ENCODE measurements around the gene NMNAT2.
A peak's percentile ranks its signal among the peaks of the same experiment; 100 is the strongest.

NMNAT2 gene

DNA sequence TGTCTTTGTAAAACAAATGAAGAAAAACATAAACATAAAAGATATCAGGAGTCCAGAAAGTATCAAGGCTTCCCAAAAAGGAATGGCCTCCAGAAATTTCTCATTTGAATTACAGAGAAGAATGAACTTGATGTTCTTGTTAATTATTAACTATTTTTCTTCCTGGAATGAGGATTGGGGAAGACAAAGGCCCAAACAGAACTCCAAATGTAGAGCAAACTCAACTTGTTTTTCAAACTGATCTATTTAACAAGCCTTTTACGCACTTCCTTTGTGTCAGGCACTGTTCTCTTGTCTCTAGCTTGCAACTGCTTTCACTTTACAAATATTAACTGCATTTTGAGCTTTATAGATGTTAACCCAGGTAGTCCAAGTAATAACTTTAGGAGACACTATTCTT is 186.6 kb downstream of the NMNAT2 start:
- no peak for DNase-seq (ENCODE audit: low read depth, low spot score)
- in situ Hi-C loops (cut with HindIII; ENCODE audit: low sequenced_read_pairs) = no loop called here
- no peak overlapping the region for H3K4me3 ChIP-seq (ENCODE audit: low read depth, low read length)
- TF ChIP-seq, protein P1, sequence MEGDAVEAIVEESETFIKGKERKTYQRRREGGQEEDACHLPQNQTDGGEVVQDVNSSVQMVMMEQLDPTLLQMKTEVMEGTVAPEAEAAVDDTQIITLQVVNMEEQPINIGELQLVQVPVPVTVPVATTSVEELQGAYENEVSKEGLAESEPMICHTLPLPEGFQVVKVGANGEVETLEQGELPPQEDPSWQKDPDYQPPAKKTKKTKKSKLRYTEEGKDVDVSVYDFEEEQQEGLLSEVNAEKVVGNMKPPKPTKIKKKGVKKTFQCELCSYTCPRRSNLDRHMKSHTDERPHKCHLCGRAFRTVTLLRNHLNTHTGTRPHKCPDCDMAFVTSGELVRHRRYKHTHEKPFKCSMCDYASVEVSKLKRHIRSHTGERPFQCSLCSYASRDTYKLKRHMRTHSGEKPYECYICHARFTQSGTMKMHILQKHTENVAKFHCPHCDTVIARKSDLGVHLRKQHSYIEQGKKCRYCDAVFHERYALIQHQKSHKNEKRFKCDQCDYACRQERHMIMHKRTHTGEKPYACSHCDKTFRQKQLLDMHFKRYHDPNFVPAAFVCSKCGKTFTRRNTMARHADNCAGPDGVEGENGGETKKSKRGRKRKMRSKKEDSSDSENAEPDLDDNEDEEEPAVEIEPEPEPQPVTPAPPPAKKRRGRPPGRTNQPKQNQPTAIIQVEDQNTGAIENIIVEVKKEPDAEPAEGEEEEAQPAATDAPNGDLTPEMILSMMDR (IDR thresholded peaks at IDR 0.05; ENCODE audit: low read depth, low read length) = no peak

DNA sequence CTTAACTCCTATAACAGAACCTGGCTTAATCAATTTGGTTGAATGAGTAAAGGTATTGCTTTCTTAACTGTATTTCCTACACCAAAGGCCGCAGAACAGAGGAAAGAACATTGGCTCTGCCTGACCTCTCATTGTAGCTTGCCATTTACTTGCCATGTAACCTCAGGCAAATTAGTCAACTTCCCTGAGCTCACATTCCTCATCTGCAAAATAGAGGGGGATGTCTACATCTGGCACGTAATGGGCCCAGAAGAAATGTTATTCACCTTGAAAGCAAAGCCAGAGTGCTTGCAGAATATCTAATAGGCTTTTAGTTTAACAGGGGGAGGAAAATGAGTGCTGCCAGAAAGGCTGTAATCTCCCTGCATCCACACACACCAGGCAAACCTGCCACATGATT is 187.8 kb downstream of the NMNAT2 start:
- in situ Hi-C loops (cut with HindIII; ENCODE audit: low sequenced_read_pairs) = no loop called here
- TF ChIP-seq, protein P1 (IDR thresholded peaks at IDR 0.05; ENCODE audit: low read depth, low read length) = no peak
- no peak for DNase-seq (ENCODE audit: low read depth, low spot score)
- H3K4me3 ChIP-seq (ENCODE audit: low read depth, low read length) = no peak overlapping the region

DNA sequence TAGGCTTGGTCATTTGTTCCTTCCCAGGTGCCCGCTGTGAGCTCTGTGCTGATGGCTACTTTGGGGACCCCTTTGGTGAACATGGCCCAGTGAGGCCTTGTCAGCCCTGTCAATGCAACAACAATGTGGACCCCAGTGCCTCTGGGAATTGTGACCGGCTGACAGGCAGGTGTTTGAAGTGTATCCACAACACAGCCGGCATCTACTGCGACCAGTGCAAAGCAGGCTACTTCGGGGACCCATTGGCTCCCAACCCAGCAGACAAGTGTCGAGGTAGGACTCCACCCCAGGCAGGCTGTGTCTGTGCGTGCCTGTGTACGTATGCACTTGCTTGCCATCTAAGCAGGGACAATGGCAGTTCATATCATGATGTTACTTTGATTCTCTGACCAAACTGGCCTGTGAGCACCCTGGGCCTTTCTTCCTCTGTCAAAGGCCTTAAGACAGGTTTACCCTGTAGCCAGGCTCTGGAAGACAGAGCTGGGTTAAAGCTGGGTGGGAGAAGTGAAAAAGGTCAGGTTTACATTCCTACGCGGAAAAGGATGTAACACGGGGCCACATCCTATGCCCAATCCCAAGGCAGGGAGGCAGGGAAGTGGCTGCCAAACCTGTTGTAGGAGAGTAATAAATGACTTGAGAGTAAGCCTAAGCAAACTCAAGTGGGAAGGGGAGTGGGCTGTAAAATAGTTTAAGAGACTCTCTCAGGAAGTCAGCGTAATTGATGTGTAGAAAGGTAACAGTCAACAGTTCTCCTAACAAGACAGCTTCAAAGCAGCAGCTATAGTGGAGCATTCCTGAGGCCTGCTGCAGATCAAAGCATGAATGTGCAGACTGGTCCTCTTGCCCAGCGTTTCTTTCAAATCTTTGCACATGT is 189.6 kb downstream of the NMNAT2 start:
- H3K4me3 ChIP-seq (ENCODE audit: low read depth, low read length) = no peak overlapping the region
- DNase-seq (ENCODE audit: low read depth, low spot score) = no peak
- TF ChIP-seq, protein P1 (IDR thresholded peaks at IDR 0.05; ENCODE audit: low read depth, low read length) = no peak
- in situ Hi-C loops (cut with HindIII; ENCODE audit: low sequenced_read_pairs) = no loop called here

DNA sequence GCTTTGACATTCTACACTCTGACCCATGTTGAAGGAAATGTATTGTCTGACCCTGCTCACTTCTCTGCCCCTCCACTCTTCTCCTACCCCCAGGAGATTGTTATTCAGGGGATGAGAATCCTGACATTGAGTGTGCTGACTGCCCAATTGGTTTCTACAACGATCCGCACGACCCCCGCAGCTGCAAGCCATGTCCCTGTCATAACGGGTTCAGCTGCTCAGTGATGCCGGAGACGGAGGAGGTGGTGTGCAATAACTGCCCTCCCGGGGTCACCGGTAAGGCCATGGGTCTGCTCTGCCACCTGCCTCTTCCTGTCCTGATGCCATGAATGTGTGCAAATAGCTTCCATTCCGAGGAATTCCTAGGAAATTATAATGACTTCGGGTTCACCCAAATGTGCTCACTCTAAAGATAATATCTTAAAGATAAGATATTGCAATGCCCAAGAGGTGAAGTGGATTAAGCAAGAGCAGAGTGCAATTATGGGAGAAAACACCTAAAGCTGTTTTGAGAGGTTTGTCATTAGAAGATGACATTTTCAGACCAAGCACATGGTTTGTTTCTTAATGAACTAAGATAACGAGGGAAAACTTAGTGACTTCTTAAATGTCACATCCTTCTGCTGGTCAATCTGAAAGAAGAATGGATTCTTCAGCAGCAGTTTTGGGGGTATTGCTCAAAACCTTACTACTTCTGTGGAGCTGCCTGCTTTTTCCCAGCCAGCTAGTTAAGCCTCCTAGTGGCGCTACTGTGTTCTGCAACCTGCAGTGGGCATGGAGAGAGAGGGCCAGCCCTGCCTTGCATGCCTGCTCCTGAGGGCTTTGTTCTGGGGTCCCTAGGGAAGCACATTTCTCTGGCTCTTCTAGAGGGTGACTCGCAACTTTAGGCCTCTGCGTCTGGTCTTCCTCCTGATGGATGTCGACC is 190.5 kb downstream of the NMNAT2 start:
- no peak overlapping the region for H3K4me3 ChIP-seq (ENCODE audit: low read depth, low read length)
- DNase-seq (ENCODE audit: low read depth, low spot score) = peak; percentile 44
- in situ Hi-C loops (cut with HindIII; ENCODE audit: low sequenced_read_pairs) = no loop called here
- TF ChIP-seq, protein P1 (IDR thresholded peaks at IDR 0.05; ENCODE audit: low read depth, low read length) = peak; percentile 91

DNA sequence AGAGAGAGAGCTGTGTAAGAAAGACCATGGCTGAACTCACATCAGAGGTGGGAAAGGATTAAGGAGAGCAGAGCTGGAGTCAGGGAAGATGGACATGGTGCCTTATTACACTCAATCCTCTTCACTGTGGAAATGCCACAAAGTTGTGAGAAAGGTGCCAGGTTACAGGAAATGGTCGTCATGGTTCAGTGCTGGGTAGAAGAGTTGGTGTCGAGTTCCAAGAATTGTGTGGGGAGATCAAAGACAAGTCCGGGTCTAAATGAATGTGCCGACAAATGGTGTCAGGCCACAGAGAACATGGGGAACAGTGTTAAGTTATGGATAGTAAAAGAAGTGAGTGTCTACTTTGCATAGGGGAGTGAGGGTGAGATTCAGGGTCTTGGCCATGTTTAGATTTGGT is 191.2 kb downstream of the NMNAT2 start:
- TF ChIP-seq, protein P1 (IDR thresholded peaks at IDR 0.05; ENCODE audit: low read depth, low read length) = no peak
- in situ Hi-C loops (cut with HindIII; ENCODE audit: low sequenced_read_pairs) = no loop called here
- peak; percentile 13 for DNase-seq (ENCODE audit: low read depth, low spot score)
- H3K4me3 ChIP-seq (ENCODE audit: low read depth, low read length) = no peak overlapping the region

DNA sequence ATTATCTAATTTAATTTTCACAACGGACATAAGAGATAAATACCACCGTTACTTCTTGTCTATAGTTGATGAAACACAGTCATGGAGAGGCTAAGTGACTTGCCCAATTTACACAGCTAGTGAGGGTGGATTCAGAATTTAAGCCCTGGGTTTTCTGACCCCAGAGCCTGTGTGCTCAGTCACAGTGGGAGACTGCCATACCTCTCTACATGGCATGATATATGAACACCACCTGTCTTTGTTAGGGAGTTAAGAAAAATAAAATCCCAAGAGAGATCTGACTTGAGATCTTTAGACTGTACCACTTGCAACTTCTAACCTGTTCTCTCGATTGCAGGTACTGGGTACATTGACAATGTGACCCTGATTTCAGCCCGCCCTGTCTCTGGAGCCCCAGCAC is 191.8 kb downstream of the NMNAT2 start:
- H3K4me3 ChIP-seq (ENCODE audit: low read depth, low read length) = no peak overlapping the region
- in situ Hi-C loops (cut with HindIII; ENCODE audit: low sequenced_read_pairs) = no loop called here
- DNase-seq (ENCODE audit: low read depth, low spot score) = no peak
- TF ChIP-seq, protein P1 (IDR thresholded peaks at IDR 0.05; ENCODE audit: low read depth, low read length) = no peak
